IMR-90 (cell line): ENCODE data around the gene CKAP5. TPM values are rescaled to one million over a fixed set of nuclear protein-coding genes. Genes with fewer than 3 reads are reported as not detected.
A peak's percentile ranks its signal among the peaks of the same experiment; 100 is the strongest.

Experiments used
- ATAC-seq: fragments of 200-7000 bp; cut with Tn5 transposase; 2 replicates; pipeline ENCODE4 v1.9.1; 2020; ENCODE audit warnings: low read depth, mild to moderate bottlenecking, moderate library complexity
- BruUV-seq: library from RNA; stranded (reverse); fragments of 400-500 nt; replicated peaks from 2 replicates; lab custom pipeline; 2021; lab: Mats Ljungman, UMichigan
- CTCF ChIA-PET: fragments of 300-600 bp; formaldehyde crosslinking; extraction: SDS; loops from one replicate; lab custom pipeline; 2021; ENCODE audit warnings: antibody characterized with exemption; lab: Yijun Ruan, JAX
- POLR2A ChIA-PET: fragments of 300-600 bp; sonication (Branson Sonifier 250); formaldehyde crosslinking; loops from one replicate; lab custom pipeline; 2022; ENCODE audit warnings: antibody characterized with exemption; ENCODE audit not compliant: unreplicated experiment; lab: Charles Lee
- DNase-seq: peaks from one replicate; pipeline ENCODE4 v3.0.0; 2013
- H2AFZ ChIP-seq: replicated peaks from 2 replicates; pipeline ENCODE3; 2013; ENCODE audit warnings: low read length, mild to moderate bottlenecking; ENCODE audit not compliant: poor library complexity
- H2AK5ac ChIP-seq: 2 replicates; pipeline ENCODE4 v1.6.1; 2013; ENCODE audit warnings: low read depth, low read length, inconsistent platforms
- H2AK9ac ChIP-seq: replicated peaks from 2 replicates; pipeline ENCODE3; 2013; ENCODE audit warnings: mild to moderate bottlenecking, low read depth, low read length, moderate library complexity; ENCODE audit not compliant: poor library complexity
- H2BK120ac ChIP-seq: 2 replicates; pipeline ENCODE4 v1.6.1; 2013; ENCODE audit warnings: low read depth, low read length, inconsistent platforms
- H2BK15ac ChIP-seq: 3 replicates; pipeline ENCODE4 v1.6.1; 2013; ENCODE audit warnings: low read depth, low read length, inconsistent platforms
- H2BK20ac ChIP-seq: 2 replicates; pipeline ENCODE4 v1.6.1; 2013; ENCODE audit warnings: low read depth, mild to moderate bottlenecking, inconsistent platforms, low read length, moderate library complexity
- H2BK5ac ChIP-seq: 2 replicates; pipeline ENCODE4 v1.6.1; 2013; ENCODE audit warnings: mild to moderate bottlenecking, low read depth, low read length, inconsistent platforms; ENCODE audit not compliant: poor library complexity, severe bottlenecking
- H3K14ac ChIP-seq: replicated peaks from 2 replicates; pipeline ENCODE4 v1.6.1; 2013; ENCODE audit warnings: low read depth, low read length, inconsistent platforms
- H3K18ac ChIP-seq: 2 replicates; pipeline ENCODE4 v1.6.1; 2013; ENCODE audit warnings: low read depth, low read length, control low read depth
- H3K23ac ChIP-seq: 2 replicates; pipeline ENCODE4 v1.6.1; 2013; ENCODE audit warnings: low read depth, low read length, inconsistent platforms
- H3K27ac ChIP-seq: 2 replicates; pipeline ENCODE4 v1.5.1; 2013; ENCODE audit warnings: mild to moderate bottlenecking, control low read depth, low read length; ENCODE audit not compliant: insufficient read depth
- H3K27me3 ChIP-seq: 2 replicates; pipeline ENCODE4 v1.6.1; 2013; ENCODE audit warnings: low read length; ENCODE audit not compliant: control insufficient read depth, insufficient read depth
- H3K36me3 ChIP-seq: 2 replicates; pipeline ENCODE4 v1.6.1; 2013; ENCODE audit warnings: low read length, mixed read lengths; ENCODE audit not compliant: control insufficient read depth, insufficient read depth
- H3K4ac ChIP-seq: 2 replicates; pipeline ENCODE4 v1.6.1; 2013; ENCODE audit warnings: low read depth, low read length, inconsistent platforms
- H3K4me1 ChIP-seq: 2 replicates; pipeline ENCODE4 v1.6.1; 2013; ENCODE audit warnings: low read length, mixed read lengths; ENCODE audit not compliant: control insufficient read depth, insufficient read depth
- H3K4me2 ChIP-seq: 2 replicates; pipeline ENCODE4 v1.6.1; 2013; ENCODE audit warnings: low read depth, mild to moderate bottlenecking, control low read depth, low read length, moderate library complexity
- H3K4me3 ChIP-seq: 2 replicates; pipeline ENCODE4 v1.5.1; 2013; ENCODE audit warnings: low read depth, mild to moderate bottlenecking, control low read depth, low read length, moderate library complexity; ENCODE audit not compliant: insufficient read depth
- H3K56ac ChIP-seq: 2 replicates; pipeline ENCODE4 v1.6.1; 2013; ENCODE audit warnings: low read length, inconsistent platforms; ENCODE audit not compliant: insufficient read depth; ENCODE audit errors: extremely low read depth
- H3K79me1 ChIP-seq, 2 experiments: 2 replicates each; pipeline ENCODE4 v1.6.1; 2013; ENCODE audit warnings: low read length in 2 of 2, inconsistent platforms in 1 of 2, low read depth in 1 of 2
- H3K9ac ChIP-seq: 2 replicates; pipeline ENCODE4 v1.6.1; 2013; ENCODE audit warnings: low read depth, low read length, control low read depth
- H3K9me1 ChIP-seq: 2 replicates; pipeline ENCODE4 v1.6.1; 2013; ENCODE audit warnings: low read length, inconsistent platforms; ENCODE audit not compliant: insufficient read depth
- H3K9me3 ChIP-seq: 2 replicates; pipeline ENCODE4 v1.6.1; 2013; ENCODE audit warnings: low read length; ENCODE audit not compliant: control insufficient read depth, insufficient read depth
- H4K20me1 ChIP-seq: 2 replicates; pipeline ENCODE4 v1.6.1; 2013; ENCODE audit warnings: low read length, inconsistent platforms; ENCODE audit not compliant: insufficient read depth
- H4K5ac ChIP-seq: 2 replicates; pipeline ENCODE4 v1.6.1; 2013; ENCODE audit warnings: mild to moderate bottlenecking, low read depth, low read length, control low read depth
- H4K8ac ChIP-seq, 2 experiments: 2 replicates each; pipeline ENCODE4 v1.6.1; 2013; ENCODE audit warnings: low read depth in 2 of 2, low read length in 2 of 2, control low read depth in 1 of 2, inconsistent platforms in 1 of 2
- H4K91ac ChIP-seq: 2 replicates; pipeline ENCODE4 v1.6.1; 2013; ENCODE audit warnings: low read depth, low read length, inconsistent platforms; ENCODE audit not compliant: insufficient read depth
- BHLHE40 ChIP-seq: fragments of 150-350 bp; IDR thresholded peaks from 2 replicates; pipeline ENCODE4 v1.6.1; 2016; ENCODE audit warnings: mild to moderate bottlenecking, low read depth, low read length
- CEBPB ChIP-seq: IDR thresholded peaks from 2 replicates; pipeline ENCODE4 v1.6.1; 2012; ENCODE audit warnings: low read depth, low read length, improper control_type of control experiment
- CHD1 ChIP-seq: IDR thresholded peaks from 2 replicates; pipeline ENCODE4 v1.6.1; 2012; ENCODE audit warnings: low read depth, low read length, improper control_type of control experiment
- CTCF ChIP-seq: conservative IDR thresholded peaks from 2 replicates; pipeline ENCODE4 v1.5.1; 2012; ENCODE audit warnings: mild to moderate bottlenecking, low read depth, low read length, improper control_type of control experiment
- FOS ChIP-seq: fragments of 150-350 bp; IDR thresholded peaks from 2 replicates; pipeline ENCODE4 v1.6.1; 2016; ENCODE audit warnings: low read depth, low read length
- MAFK ChIP-seq: IDR thresholded peaks from 2 replicates; pipeline ENCODE4 v1.6.1; 2012; ENCODE audit warnings: low read depth, low read length, improper control_type of control experiment
- MAZ ChIP-seq: IDR thresholded peaks from 2 replicates; pipeline ENCODE4 v1.6.1; 2012; ENCODE audit warnings: low read depth, mild to moderate bottlenecking, low read length, improper control_type of control experiment, moderate library complexity, borderline replicate concordance
- MXI1 ChIP-seq: IDR thresholded peaks from 2 replicates; pipeline ENCODE4 v1.6.1; 2012; ENCODE audit warnings: low read depth, mild to moderate bottlenecking, low read length, moderate library complexity, borderline replicate concordance
- NFE2L2 ChIP-seq: fragments of 150-350 bp; IDR thresholded peaks from 2 replicates; pipeline ENCODE4 v1.6.1; 2016; ENCODE audit warnings: low read depth, mild to moderate bottlenecking, low read length
- POLR2A ChIP-seq: IDR thresholded peaks from 2 replicates; pipeline ENCODE4 v1.6.1; 2012; ENCODE audit warnings: mild to moderate bottlenecking, low read depth, low read length
- RAD21 ChIP-seq: IDR thresholded peaks from 2 replicates; pipeline ENCODE4 v1.6.1; 2012; ENCODE audit warnings: low read length, improper control_type of control experiment
- RFX5 ChIP-seq: IDR thresholded peaks from 2 replicates; pipeline ENCODE4 v1.8.0; 2012; ENCODE audit warnings: low read depth, mild to moderate bottlenecking, low read length, moderate library complexity
- SMC3 ChIP-seq: fragments of 150-350 bp; IDR thresholded peaks from 2 replicates; pipeline ENCODE4 v1.6.1; 2016; ENCODE audit warnings: low read depth, mild to moderate bottlenecking, antibody characterized with exemption, low read length, moderate library complexity
- dilution Hi-C: fragments of 300-500 bp; cut with HindIII; formaldehyde crosslinking; loops from one replicate; pipeline ENCODE4 v1.14.3; 2018; ENCODE audit warnings: low sequenced_read_pairs; ENCODE audit not compliant: unreplicated experiment
- in situ Hi-C: fragments of 300-500 bp; cut with MboI; formaldehyde crosslinking; loops from 3 replicates; pipeline ENCODE4 v1.14.3; 2019; ENCODE audit warnings: low sequenced_read_pairs, inconsistent platforms, mixed read lengths
- intact Hi-C: fragments of 100-400 bp; cut with micrococcal nuclease; formaldehyde crosslinking; loops from 2 replicates; pipeline ENCODE4 v1.10.0; 2022
- polyA plus RNA-seq, 3 experiments: library from polyadenylated mRNA; depleted of rRNA; stranded (reverse); fragments of >200 nt; gene quantifications; 2 replicates each; pipeline ENCODE4 v1.2.3, GENCODE V29; 2012; ENCODE audit warnings: low replicate concordance in 1 of 3
- total RNA-seq: library from RNA; depleted of rRNA; stranded (reverse); fragments of >200 nt; gene quantifications from 2 replicates; pipeline ENCODE4 v1.2.3, GENCODE V29; 2012
- TF ChIP-seq, protein P1 (sequence below): fragments of 150-350 bp; IDR thresholded peaks from 2 replicates; pipeline ENCODE4 v1.6.1; 2017; ENCODE audit warnings: mild to moderate bottlenecking, antibody characterized with exemption, low read length, low read depth

CKAP5 gene
- total and polyA plus RNA-seq, 2 of the 4 experiments (the other 2 are of a cell fraction): 59.5 to 79.2 TPM

- no peak overlapping the region for H3K18ac ChIP-seq
- no peak overlapping the region for H2BK15ac ChIP-seq
- dilution Hi-C loops: no loop called here
- H3K79me1 ChIP-seq: peaks cover 4 to 5% of the 10 kb centered on the region in 2 experiments; a peak in 1 of 4 replicates
- no peak overlapping the region for H3K4ac ChIP-seq
- H2AK5ac ChIP-seq: no peak overlapping the region
- intact Hi-C loops: no loop called here
- ChIA-PET CTCF (no interaction called here), POLR2A (no interaction called here)
- H3K56ac ChIP-seq: no peak overlapping the region
- DNase-seq (no peak), ATAC-seq (no peak)
- H3K27me3 ChIP-seq: no peaks in the 10 kb centered on the region
- peaks cover 43% of the 10 kb centered on the region for H3K36me3 ChIP-seq
- no peak overlapping the region for H3K14ac ChIP-seq
- no peak overlapping the region for H2BK5ac ChIP-seq
- H4K20me1 ChIP-seq: no peaks in the 10 kb centered on the region; the same call in 1 of the 2 replicates
- H3K9me1 ChIP-seq: no peaks in the 10 kb centered on the region
- H4K91ac ChIP-seq: no peak overlapping the region
- H2BK120ac ChIP-seq: no peak overlapping the region
- H3K27ac ChIP-seq: no peak overlapping the region
- H2AFZ ChIP-seq: no peak overlapping the region
- TF ChIP-seq CEBPB (no peak), NFE2L2 (no peak), RAD21 (no peak), FOS (no peak), BHLHE40 (no peak), MAZ (no peak), MXI1 (no peak), POLR2A (no peak), MAFK (no peak), CHD1 (no peak), CTCF (no peak), RFX5 (no peak), SMC3 (no peak)
- TF ChIP-seq, protein P1, sequence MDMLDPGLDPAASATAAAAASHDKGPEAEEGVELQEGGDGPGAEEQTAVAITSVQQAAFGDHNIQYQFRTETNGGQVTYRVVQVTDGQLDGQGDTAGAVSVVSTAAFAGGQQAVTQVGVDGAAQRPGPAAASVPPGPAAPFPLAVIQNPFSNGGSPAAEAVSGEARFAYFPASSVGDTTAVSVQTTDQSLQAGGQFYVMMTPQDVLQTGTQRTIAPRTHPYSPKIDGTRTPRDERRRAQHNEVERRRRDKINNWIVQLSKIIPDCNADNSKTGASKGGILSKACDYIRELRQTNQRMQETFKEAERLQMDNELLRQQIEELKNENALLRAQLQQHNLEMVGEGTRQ: no peak
- in situ Hi-C loops: loop anchor here (5.0 kb wide), 1 partner anchor 36 kb away; no protein-coding TSS in a partner anchor
- BruUV-seq: no TSS peak
- H3K4me3 ChIP-seq: no peak overlapping the region
- no peak overlapping the region for H3K23ac ChIP-seq
- no peaks in the 10 kb centered on the region for H3K9me3 ChIP-seq
- H4K5ac ChIP-seq: no peak overlapping the region
- H4K8ac ChIP-seq: peak overlapping the region in 1 of 2 experiments; percentile 47; a peak in 1 of 4 replicates
- no peaks in the 10 kb centered on the region for H3K4me1 ChIP-seq
- H3K9ac ChIP-seq: no peak overlapping the region
- H3K4me2 ChIP-seq: no peak overlapping the region
- H2AK9ac ChIP-seq: no peak overlapping the region
- no peak overlapping the region for H2BK20ac ChIP-seq
Observed at GRCh38 chr11:46755962-46756361, 90.1 kb downstream of the CKAP5 start.
